Measurements from ENCODE around the gene C15orf40.
"Not testable (repeated sequence)": the region's sequence is repeated elsewhere in the genome, so short reads cannot be mapped to it uniquely, and the experiment has no call there.

Gene C15orf40

DNA sequence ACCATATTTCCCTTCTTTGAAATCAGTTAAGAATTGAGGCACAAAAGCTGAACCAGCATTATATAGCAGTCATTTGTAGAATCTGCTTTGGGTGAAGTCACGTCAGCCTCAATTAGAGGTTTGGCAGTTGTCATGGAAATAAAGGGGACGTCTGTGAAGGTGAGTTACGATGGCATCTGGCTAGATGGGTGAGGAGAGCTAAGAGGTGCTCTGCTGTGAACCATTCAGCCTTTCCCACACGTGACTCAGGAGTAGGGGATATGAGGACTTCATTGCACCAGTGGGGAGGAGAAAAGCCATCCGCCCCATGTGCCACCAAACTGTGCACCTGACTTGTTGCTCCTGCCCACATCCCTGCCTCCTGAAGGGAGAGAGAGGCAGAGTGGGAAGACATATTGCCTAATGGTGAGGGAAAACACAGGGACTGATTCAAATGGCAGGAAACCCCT, 2.8 kb upstream of the C15orf40 start:
- no peak for DNase-seq (ENCODE audit: low spot score)
- in situ Hi-C loops (cut with MboI; ENCODE audit: low pct_unique_long_range_greater_than_20kb, low sequenced_read_pairs, unreplicated experiment) = loop anchor here (10.0 to 25.0 kb wide), 2 partner anchors 201 to 373 kb away; no protein-coding TSS in a partner anchor
- TF ChIP-seq, protein P1, sequence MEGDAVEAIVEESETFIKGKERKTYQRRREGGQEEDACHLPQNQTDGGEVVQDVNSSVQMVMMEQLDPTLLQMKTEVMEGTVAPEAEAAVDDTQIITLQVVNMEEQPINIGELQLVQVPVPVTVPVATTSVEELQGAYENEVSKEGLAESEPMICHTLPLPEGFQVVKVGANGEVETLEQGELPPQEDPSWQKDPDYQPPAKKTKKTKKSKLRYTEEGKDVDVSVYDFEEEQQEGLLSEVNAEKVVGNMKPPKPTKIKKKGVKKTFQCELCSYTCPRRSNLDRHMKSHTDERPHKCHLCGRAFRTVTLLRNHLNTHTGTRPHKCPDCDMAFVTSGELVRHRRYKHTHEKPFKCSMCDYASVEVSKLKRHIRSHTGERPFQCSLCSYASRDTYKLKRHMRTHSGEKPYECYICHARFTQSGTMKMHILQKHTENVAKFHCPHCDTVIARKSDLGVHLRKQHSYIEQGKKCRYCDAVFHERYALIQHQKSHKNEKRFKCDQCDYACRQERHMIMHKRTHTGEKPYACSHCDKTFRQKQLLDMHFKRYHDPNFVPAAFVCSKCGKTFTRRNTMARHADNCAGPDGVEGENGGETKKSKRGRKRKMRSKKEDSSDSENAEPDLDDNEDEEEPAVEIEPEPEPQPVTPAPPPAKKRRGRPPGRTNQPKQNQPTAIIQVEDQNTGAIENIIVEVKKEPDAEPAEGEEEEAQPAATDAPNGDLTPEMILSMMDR (IDR thresholded peaks at IDR 0.05; ENCODE audit: extremely low read depth, insufficient read depth, missing control alignments) = no peak

DNA sequence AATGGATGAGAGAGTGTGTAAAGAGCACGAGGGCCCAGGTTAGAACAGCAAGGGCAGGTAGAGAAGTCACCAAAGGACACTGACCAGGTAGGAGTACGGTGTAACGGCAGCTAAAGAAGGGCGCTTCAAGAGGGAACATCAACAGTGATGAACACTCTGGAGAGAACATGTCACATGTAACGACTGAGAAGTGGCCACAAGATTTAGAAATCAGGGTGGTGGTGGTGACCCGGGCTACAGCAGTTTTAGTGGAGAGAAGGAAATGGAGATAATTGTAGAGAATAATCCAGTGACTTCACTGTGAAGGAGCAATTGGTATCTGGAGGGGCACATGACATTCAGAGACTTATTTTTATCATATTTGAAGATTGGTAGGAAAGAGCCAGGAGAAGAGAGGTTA, 1.2 kb upstream of the C15orf40 start:
- in situ Hi-C loops (cut with MboI; ENCODE audit: low pct_unique_long_range_greater_than_20kb, low sequenced_read_pairs, unreplicated experiment) = loop anchor here (10.0 to 25.0 kb wide), 2 partner anchors 202 to 375 kb away; no protein-coding TSS in a partner anchor
- DNase-seq (ENCODE audit: low spot score) = no peak
- TF ChIP-seq, protein P1 (IDR thresholded peaks at IDR 0.05; ENCODE audit: extremely low read depth, insufficient read depth, missing control alignments) = no peak

DNA sequence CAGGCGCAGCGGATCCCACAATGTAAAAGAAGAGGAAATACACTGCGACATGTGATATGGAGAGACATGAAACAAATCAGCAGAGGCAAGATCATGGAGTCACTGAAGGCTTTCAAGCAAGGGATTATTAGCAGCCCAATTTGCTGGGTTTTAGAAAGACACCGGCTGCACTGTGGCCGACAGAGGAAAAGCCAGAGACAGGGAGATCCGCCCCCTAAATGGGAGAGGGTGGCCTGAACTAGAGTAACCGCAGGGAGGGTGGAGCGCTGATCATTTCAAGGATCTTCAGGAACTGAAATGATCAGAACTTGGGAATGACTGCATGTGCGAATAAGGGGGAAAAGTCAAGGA, 612 bp upstream of the C15orf40 start:
- TF ChIP-seq, protein P1 (IDR thresholded peaks at IDR 0.05; ENCODE audit: extremely low read depth, insufficient read depth, missing control alignments) = no peak
- in situ Hi-C loops (cut with MboI; ENCODE audit: low pct_unique_long_range_greater_than_20kb, low sequenced_read_pairs, unreplicated experiment) = loop anchor here (10.0 to 25.0 kb wide), 2 partner anchors 203 to 375 kb away; no protein-coding TSS in a partner anchor
- no peak for DNase-seq (ENCODE audit: low spot score)

DNA sequence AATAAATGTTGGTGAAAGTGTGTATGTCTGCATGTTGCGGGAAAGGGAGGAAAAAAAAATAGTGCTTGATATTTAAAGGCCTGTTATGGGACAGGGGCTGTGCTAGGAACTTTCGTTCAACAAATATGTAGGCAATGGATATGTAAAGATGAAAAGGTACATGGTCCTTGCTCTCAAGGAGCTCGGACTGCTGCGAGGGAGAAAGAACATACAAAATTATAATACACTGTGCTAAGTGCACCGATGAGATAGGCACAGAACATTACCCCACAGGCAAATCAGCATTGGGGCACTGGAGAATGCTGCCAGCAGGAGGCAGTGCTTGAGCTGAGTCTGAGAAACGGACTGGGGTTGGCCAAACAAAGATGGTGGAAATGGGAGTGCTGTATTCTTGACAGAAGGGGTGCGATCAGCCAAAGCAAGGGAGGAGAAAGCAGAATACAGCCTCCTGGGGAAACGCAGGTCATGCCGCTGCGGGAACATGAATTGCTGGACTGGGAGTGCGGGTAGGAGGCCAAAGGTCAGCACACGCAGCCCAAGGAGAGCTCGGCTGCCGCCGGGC, 649 bp downstream of the C15orf40 start:
- TF ChIP-seq, protein P1 (IDR thresholded peaks at IDR 0.05; ENCODE audit: extremely low read depth, insufficient read depth, missing control alignments) = peak; percentile 95
- DNase-seq (ENCODE audit: low spot score) = peak; percentile 86
- in situ Hi-C loops (cut with MboI; ENCODE audit: low pct_unique_long_range_greater_than_20kb, low sequenced_read_pairs, unreplicated experiment) = loop anchor here (10.0 to 25.0 kb wide), 2 partner anchors 204 to 377 kb away; no protein-coding TSS in a partner anchor

DNA sequence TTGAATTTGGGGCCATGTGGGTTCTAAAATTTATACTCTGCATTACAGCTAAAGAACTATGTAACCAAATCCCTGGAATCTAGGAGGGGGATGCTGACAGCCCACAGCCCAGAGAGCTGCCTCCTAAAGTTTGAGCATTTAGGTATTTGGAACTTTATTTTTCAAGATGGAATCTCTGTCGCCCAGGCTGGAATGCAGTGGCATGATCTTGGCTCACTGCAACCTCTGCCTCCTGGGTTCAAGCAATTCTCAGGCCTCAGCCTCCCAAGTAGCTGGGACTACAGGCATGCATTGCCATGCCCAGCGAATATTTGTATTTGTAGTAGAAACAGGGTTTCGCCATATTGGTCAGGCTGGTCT, 10.8 kb downstream of the C15orf40 start:
- in situ Hi-C loops (cut with MboI; ENCODE audit: low pct_unique_long_range_greater_than_20kb, low sequenced_read_pairs, unreplicated experiment) = loop anchor here (10.0 to 25.0 kb wide), 2 partner anchors 387 to 466 kb away; no protein-coding TSS in a partner anchor
- DNase-seq (ENCODE audit: low spot score) = not testable (repeated sequence)

DNA sequence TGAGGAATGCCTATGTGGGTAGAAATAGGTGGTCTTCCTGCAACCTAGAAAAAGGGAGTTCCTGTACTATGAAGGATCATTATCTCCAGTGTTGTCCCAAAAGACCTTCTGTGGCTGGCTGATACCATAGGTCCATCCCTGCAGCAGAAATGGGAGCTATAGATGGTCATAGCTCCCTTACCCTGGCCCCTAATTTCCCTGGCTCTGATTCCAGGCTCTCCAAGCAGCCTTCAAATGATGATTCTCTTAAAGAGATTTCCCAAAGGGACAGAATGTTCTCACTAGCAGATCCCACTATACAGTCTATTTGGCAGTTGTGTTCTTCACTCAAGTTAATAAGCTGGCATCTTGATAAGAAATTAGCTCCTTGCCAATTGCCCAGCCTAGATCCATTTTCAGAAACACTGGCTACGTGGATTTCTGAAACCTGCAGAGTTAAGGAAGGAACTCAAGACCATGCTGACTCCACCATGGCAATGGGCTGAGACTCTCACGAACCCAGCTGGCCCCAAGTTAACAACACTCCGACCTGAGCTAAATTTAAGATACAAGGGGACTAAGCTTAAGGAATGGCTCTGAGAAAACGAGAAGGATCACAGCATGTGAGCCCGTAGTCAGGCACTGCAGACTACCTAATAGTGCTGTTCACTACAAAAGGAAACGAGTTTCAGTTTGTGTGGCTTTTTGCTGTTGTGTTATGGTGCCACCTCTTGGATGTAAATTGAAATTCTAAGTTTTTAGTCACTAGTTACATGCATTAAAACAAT, 11.4 kb downstream of the C15orf40 start:
- TF ChIP-seq, protein P1 (IDR thresholded peaks at IDR 0.05; ENCODE audit: extremely low read depth, insufficient read depth, missing control alignments) = peak; percentile 51
- in situ Hi-C loops (cut with MboI; ENCODE audit: low pct_unique_long_range_greater_than_20kb, low sequenced_read_pairs, unreplicated experiment) = loop anchor here (10.0 to 25.0 kb wide), 2 partner anchors 387 to 465 kb away; no protein-coding TSS in a partner anchor
- peak; percentile 77 for DNase-seq (ENCODE audit: low spot score)

DNA sequence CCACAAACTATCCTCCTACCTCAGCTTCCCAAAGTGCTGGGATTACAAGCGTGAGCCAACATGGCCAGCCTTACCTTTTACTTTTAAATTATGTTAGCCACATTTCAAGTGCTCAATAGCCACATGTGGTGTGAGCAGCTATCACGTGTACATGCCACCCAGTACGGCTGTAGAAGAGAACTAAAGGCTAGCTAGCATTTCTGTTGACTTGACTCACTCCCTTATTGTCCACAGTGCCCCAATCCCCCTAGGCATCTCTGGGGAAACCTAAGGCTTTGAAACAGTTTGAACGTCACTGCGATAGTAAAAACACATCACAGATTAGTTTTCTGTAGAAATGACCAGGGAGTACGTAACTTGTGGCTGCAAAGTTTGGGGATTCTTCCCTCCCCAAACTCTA, 12.0 kb downstream of the C15orf40 start:
- no peak for DNase-seq (ENCODE audit: low spot score)
- in situ Hi-C loops (cut with MboI; ENCODE audit: low pct_unique_long_range_greater_than_20kb, low sequenced_read_pairs, unreplicated experiment) = no loop called here
- TF ChIP-seq, protein P1 (IDR thresholded peaks at IDR 0.05; ENCODE audit: extremely low read depth, insufficient read depth, missing control alignments) = no peak

All from GM13977 (cell line).